ENCODE measurements around the gene NID2.

DNA sequence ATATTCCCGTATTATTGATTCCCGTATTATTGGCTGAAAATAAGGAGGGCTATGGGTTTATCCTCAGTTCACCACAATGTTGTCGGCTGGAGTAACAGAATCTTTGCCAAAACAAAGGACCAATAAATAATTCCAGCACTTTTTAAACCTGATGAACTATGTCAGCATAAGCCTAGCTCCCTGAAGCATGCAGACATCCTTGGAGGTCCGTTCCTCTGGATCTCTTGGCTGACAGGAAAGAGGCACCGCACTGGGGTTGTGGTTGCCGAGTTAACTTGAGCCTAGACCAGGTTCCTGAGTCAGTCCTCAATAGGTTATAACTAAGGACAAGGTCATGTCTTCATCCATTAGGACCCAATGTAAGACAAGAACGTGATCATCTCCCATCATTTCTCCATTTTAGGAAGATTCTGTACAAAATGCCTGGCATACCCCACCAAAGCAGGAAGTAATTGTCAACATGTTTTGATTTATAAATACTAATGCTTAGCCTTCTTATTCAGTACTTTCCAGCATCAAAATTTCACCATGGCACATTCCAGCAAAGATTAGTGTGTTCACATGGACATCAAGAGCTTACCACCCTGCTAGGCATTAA is 36.6 kb downstream of the NID2 start:
- TF ChIP-seq EZH2phosphoT487 (IDR thresholded peaks at IDR 0.05) = no peak
- TF ChIP-seq, protein P1, sequence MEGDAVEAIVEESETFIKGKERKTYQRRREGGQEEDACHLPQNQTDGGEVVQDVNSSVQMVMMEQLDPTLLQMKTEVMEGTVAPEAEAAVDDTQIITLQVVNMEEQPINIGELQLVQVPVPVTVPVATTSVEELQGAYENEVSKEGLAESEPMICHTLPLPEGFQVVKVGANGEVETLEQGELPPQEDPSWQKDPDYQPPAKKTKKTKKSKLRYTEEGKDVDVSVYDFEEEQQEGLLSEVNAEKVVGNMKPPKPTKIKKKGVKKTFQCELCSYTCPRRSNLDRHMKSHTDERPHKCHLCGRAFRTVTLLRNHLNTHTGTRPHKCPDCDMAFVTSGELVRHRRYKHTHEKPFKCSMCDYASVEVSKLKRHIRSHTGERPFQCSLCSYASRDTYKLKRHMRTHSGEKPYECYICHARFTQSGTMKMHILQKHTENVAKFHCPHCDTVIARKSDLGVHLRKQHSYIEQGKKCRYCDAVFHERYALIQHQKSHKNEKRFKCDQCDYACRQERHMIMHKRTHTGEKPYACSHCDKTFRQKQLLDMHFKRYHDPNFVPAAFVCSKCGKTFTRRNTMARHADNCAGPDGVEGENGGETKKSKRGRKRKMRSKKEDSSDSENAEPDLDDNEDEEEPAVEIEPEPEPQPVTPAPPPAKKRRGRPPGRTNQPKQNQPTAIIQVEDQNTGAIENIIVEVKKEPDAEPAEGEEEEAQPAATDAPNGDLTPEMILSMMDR (IDR thresholded peaks at IDR 0.05) = no peak
